ENCODE data around the gene SRSF11. TPM values are rescaled to one million over a fixed set of nuclear protein-coding genes. Genes with fewer than 3 reads are reported as not detected.
"Not testable (repeated sequence)": the region's sequence is repeated elsewhere in the genome, so short reads cannot be mapped to it uniquely, and the experiment has no call there.

The SRSF11 gene
- total RNA-seq (ENCODE audit: low replicate concordance): 110 and 159 TPM in 2 replicates

DNA sequence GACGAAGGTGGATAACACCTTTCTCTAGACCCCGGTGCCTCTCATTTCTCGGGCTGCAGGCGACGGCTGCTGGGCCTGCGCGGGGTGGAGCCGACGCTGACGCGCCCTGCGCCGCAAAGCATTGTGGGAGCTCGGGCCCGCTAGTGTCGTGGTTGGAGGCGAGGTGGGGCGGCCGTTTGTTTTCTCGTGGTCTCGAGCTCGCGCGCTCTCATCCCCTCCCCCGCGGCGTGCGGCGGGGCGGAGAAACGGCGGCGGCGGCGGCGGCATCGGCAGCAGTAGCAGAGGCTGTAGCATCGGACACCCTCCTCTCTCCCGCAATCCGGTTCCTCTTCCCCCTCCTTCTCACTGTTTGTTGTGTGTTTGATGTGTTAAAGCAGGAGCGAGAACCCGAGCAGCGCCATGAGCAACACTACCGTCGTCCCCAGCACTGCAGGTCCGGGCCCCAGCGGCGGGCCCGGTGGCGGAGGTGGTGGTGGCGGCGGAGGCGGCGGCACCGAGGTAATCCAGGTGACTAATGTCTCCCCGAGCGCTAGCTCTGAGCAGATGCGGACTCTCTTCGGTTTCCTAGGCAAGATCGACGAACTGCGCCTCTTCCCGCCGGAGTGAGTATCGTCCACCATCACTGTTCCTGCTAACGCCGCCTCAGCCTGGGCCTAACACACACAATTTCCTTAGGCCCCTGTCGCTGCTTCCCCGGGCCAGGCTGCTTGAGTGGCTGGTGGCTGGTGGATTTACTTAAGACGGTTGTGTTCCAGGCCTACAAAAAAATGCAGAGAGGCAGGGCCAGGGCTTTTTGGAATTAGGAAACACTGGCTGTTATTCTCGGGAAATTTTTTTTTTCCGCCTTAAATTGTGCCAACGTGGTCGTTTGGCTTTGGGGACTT is at the start of gene SRSF11:
Gene SRSF11, plus strand, starts transcription at position 143 of the 884 bp plus-strand sequence. Its CDS starts 257 bp downstream, at position 400.
- TF ChIP-seq, protein P1, sequence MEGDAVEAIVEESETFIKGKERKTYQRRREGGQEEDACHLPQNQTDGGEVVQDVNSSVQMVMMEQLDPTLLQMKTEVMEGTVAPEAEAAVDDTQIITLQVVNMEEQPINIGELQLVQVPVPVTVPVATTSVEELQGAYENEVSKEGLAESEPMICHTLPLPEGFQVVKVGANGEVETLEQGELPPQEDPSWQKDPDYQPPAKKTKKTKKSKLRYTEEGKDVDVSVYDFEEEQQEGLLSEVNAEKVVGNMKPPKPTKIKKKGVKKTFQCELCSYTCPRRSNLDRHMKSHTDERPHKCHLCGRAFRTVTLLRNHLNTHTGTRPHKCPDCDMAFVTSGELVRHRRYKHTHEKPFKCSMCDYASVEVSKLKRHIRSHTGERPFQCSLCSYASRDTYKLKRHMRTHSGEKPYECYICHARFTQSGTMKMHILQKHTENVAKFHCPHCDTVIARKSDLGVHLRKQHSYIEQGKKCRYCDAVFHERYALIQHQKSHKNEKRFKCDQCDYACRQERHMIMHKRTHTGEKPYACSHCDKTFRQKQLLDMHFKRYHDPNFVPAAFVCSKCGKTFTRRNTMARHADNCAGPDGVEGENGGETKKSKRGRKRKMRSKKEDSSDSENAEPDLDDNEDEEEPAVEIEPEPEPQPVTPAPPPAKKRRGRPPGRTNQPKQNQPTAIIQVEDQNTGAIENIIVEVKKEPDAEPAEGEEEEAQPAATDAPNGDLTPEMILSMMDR (IDR thresholded peaks at IDR 0.05; ENCODE audit: insufficient read depth, low read length): no peak
- H3K4me3 ChIP-seq (ENCODE audit: low read depth, low read length): peak within 1 kb of the TSS; percentile 80
- DNase-seq (ENCODE audit: low read depth): peak; percentile 92

GRCh38 chr1:70171512-70171911 is 49.7 kb upstream of the SRSF11 start:
- DNase-seq (ENCODE audit: low read depth): no peak
- TF ChIP-seq, protein P1 (IDR thresholded peaks at IDR 0.05; ENCODE audit: insufficient read depth, low read length): no peak

GRCh38 chr1:70185181-70185580 is 36.0 kb upstream of the SRSF11 start:
- not testable (repeated sequence) for H3K4me3 ChIP-seq (ENCODE audit: low read depth, low read length); DNase-seq (ENCODE audit: low read depth)

More at GRCh38 chr1:70171512-70171911, 49.7 kb upstream of the SRSF11 start:
- no peak overlapping the region for H3K4me3 ChIP-seq (ENCODE audit: low read depth, low read length)

DNA sequence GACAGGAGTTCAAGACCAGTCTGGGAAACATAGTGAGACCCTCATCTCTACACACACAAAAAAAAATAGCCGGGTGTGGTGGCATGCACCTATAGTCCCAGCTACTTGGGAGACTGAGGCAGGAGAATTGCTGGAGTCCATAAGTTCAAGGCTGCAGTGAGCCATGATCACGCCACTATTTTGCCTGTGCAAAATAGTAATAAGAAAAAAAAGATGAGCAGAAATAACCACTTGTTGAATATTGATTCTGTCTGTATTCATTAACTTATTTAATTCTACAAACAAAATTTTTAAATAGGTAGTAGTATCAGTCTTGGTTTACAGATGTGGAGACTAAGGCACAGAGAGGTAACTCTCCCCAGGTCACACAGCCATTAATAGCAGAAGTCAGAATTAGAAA is 32.7 kb upstream of the SRSF11 start:
- no peak overlapping the region for H3K4me3 ChIP-seq (ENCODE audit: low read depth, low read length)
- TF ChIP-seq, protein P1 (IDR thresholded peaks at IDR 0.05; ENCODE audit: insufficient read depth, low read length): no peak
- DNase-seq (ENCODE audit: low read depth): no peak

DNA sequence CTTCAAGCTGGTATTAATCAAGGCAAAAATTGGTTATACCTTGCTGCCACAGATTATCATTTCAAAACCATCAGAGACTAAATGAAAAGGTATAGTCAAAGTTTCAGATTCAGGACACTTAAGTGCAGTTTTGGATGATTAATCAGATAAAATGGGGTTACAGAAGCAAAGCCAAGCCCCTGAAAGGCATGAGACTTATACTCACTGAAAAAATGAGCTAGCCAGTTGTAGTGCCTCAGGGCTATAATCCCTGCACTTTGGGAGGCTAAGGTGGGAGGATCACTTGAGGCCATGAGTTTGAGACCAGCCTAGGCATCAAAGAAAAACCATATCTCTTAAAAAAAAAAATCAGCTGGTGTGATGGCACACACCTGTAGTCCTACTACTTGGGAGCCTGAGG is 31.0 kb upstream of the SRSF11 start:
- TF ChIP-seq, protein P1 (IDR thresholded peaks at IDR 0.05; ENCODE audit: insufficient read depth, low read length): no peak
- no peak for DNase-seq (ENCODE audit: low read depth)
- H3K4me3 ChIP-seq (ENCODE audit: low read depth, low read length): no peak overlapping the region

GRCh38 chr1:70192446-70192845 is 28.7 kb upstream of the SRSF11 start:
- not testable (repeated sequence) for DNase-seq (ENCODE audit: low read depth)

GRCh38 chr1:70194601-70195000 is 26.6 kb upstream of the SRSF11 start:
- no peak overlapping the region for H3K4me3 ChIP-seq (ENCODE audit: low read depth, low read length)
- TF ChIP-seq, protein P1 (IDR thresholded peaks at IDR 0.05; ENCODE audit: insufficient read depth, low read length): no peak
- no peak for DNase-seq (ENCODE audit: low read depth)

More at GRCh38 chr1:70192446-70192845, 28.7 kb upstream of the SRSF11 start:
- H3K4me3 ChIP-seq (ENCODE audit: low read depth, low read length): not testable (repeated sequence)

DNA sequence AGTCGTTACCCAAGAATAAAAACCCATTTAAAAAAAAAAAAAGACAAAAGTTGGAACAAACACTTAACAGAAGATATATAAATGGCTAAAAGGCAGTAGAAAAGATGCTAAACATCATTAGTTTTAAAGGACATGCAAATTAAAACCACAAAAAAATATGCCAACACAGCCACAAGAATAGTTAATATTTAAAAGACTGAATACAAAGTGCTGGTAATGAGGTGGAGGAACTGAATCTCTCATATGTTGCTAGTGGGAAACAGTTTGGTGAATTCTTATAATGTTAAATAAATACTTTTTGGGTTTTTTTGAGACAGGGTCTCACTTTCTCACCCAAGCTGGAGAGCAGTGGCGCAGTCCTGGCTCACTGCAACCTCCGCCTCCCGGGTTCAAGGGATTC is 25.8 kb upstream of the SRSF11 start:
- DNase-seq (ENCODE audit: low read depth): no peak
- no peak overlapping the region for H3K4me3 ChIP-seq (ENCODE audit: low read depth, low read length)
- TF ChIP-seq, protein P1 (IDR thresholded peaks at IDR 0.05; ENCODE audit: insufficient read depth, low read length): no peak
